ENCODE results near the gene RAPGEF5. TPM values are rescaled to one million over a fixed set of nuclear protein-coding genes. Genes with fewer than 3 reads are reported as not detected.

The RAPGEF5 gene
- total RNA-seq, 2 experiments from 2014 or later, result 1.3 to 1.5 TPM

DNA sequence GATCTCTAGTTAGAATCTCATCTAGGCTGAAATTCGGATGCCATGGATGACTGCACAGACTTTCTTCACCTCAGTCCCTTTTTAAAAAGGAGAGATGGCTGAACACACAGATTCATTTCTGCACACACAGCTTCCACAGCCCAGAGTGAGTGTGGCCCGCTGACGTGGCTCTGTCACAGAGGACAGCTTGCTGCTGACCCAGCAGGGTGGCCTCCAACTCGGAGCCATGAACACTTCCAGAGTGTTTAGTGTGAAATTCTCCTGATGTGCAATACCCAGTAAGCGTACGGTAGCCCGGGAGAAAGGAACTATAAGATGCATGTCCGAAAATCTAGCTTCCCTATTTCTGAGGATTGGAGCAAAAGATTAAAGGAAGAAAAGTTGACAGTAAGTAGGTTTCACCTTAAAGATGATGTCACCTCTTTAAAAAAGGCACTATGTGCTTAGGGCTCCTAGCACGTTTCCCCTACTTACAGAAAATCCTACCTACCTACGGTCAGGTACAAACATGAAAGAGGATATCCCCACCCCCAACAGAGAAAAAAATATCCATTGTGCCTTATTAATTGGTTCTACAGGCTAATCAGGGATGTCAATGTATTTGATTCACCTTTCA, 162.2 kb downstream of the RAPGEF5 start:
- Mint-ChIP-seq H3K27me3 (peaks cover 4% of the 10 kb centered on the region), H3K9me3 (ENCODE audit: low read depth) (no peaks in the 10 kb centered on the region), H3K27ac (no peak overlapping the region), H3K36me3 (ENCODE audit: low read depth) (no peaks in the 10 kb centered on the region), H3K4me1 (no peaks in the 10 kb centered on the region), H3K4me3 (no peak overlapping the region)
- intact Hi-C loops (cut with DNase I, micrococcal nuclease), result no loop called here
- ChIA-PET CTCF (no interaction called here), POLR2A (no interaction called here)
- DNase-seq (no peak), ATAC-seq (no peak)

- Mint-ChIP-seq H3K36me3 (ENCODE audit: low read depth) (no peaks in the 10 kb centered on the region), H3K4me3 (no peak overlapping the region), H3K27ac (no peak overlapping the region), H3K4me1 (no peaks in the 10 kb centered on the region), H3K27me3 (peaks cover 2% of the 10 kb centered on the region), H3K9me3 (ENCODE audit: low read depth) (no peaks in the 10 kb centered on the region)
- intact Hi-C loops (cut with DNase I, micrococcal nuclease), result no loop called here
- ChIA-PET CTCF (no interaction called here), POLR2A (no interaction called here)
- ATAC-seq (no peak), DNase-seq (no peak)
Measured at GRCh38 chr7:22193450-22193983, 163.4 kb downstream of the RAPGEF5 start.

DNA sequence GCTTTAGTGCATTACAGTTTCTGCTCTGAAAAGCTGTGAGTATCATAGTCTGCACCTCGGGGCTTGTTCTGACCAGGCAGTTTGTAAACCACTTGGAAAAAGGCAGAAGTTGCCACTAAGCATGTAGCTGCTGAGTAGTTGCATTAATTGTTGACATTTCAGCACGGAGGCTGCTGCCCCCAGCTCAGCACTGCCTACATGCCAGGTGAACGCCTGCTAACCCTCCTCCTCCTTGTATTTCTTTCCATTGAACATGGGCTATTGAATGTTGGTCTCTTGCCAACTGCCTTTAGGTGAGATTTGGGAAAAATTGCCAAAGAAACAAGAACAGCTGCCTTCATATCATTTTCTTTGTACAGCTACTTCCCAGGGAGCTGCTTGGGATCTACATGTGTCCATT, 164.2 kb downstream of the RAPGEF5 start:
- DNase-seq (no peak), ATAC-seq (no peak)
- intact Hi-C loops (cut with DNase I, micrococcal nuclease), result no loop called here
- no peak overlapping the region for H3K27ac Mint-ChIP-seq
- no peak overlapping the region for H3K4me3 Mint-ChIP-seq
- H3K27me3 Mint-ChIP-seq, result peaks cover 2% of the 10 kb centered on the region
- H3K4me1 Mint-ChIP-seq, result no peaks in the 10 kb centered on the region
- H3K36me3 Mint-ChIP-seq (ENCODE audit: low read depth), result no peaks in the 10 kb centered on the region
- CTCF ChIA-PET, result no interaction called here
- POLR2A ChIA-PET, result no interaction called here
- H3K9me3 Mint-ChIP-seq (ENCODE audit: low read depth), result no peaks in the 10 kb centered on the region

GRCh38 chr7:22190736-22191135, 166.2 kb downstream of the RAPGEF5 start:
- no peak overlapping the region for H3K27ac Mint-ChIP-seq
- H3K4me3 Mint-ChIP-seq, result no peak overlapping the region
- H3K4me1 Mint-ChIP-seq, result no peaks in the 10 kb centered on the region
- no peaks in the 10 kb centered on the region for H3K36me3 Mint-ChIP-seq (ENCODE audit: low read depth)
- ATAC-seq (no peak), DNase-seq (no peak)
- ChIA-PET CTCF (no interaction called here), POLR2A (no interaction called here)
- H3K27me3 Mint-ChIP-seq, result no peaks in the 10 kb centered on the region
- intact Hi-C loops (cut with DNase I, micrococcal nuclease), result no loop called here
- H3K9me3 Mint-ChIP-seq (ENCODE audit: low read depth), result no peaks in the 10 kb centered on the region

DNA sequence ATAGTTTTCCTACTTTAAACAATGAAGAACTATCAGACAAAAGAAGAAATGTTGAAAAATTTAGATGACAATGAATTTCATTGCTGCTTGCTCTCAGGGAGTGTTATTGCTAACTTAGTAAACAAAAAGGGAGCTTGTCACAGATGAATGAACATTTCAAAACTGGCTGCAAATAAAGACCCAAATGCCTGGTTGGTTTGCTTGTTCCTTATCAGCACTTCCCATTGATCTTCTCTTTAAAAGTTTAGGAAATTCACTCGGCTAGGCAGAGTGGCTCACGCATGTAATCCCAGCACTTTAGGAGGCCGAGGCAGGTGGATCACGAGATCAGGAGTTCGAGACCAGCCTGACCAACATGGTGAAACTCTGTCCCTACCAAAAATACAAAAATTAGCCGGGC, 167.2 kb downstream of the RAPGEF5 start:
- Mint-ChIP-seq H3K4me1 (no peaks in the 10 kb centered on the region), H3K4me3 (no peak overlapping the region), H3K9me3 (ENCODE audit: low read depth) (no peaks in the 10 kb centered on the region), H3K27ac (no peak overlapping the region), H3K27me3 (no peaks in the 10 kb centered on the region), H3K36me3 (ENCODE audit: low read depth) (no peaks in the 10 kb centered on the region)
- no peak for ATAC-seq
- intact Hi-C loops (cut with DNase I, micrococcal nuclease), result no loop called here
- CTCF ChIA-PET, result interaction anchor here (0.7 kb wide), 1 partner anchor 8 kb away, joined by 3 read pairs; no protein-coding TSS in a partner anchor
- POLR2A ChIA-PET, result no interaction called here
- DNase-seq, result no peak

DNA sequence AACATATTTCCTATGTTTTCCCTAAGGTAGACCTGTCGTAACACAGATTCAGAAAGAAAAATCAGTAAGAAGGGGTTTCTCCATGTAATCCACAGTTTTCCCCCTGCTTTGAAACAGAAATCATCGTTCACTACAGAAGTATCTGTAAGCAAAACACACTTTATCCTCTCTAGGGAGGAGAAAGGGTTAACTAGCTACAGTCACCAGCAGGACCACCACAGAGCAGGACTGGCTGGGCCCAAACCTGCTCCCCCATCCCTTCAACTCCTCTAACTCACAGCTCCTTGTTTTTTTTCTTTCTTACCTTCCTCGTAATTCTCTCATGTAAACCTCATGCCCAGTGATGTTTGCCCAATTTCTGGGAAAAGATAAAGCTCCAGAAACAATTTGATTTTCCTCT, 167.7 kb downstream of the RAPGEF5 start:
- Mint-ChIP-seq H3K9me3 (ENCODE audit: low read depth) (no peaks in the 10 kb centered on the region), H3K4me1 (no peaks in the 10 kb centered on the region), H3K4me3 (no peak overlapping the region), H3K27ac (no peak overlapping the region), H3K27me3 (peaks cover 2% of the 10 kb centered on the region), H3K36me3 (ENCODE audit: low read depth) (no peaks in the 10 kb centered on the region)
- ATAC-seq, result no peak
- POLR2A ChIA-PET, result no interaction called here
- DNase-seq, result no peak
- intact Hi-C loops (cut with DNase I, micrococcal nuclease), result no loop called here
- CTCF ChIA-PET, result interaction anchor here (0.7 kb wide), 1 partner anchor 9 kb away, joined by 3 read pairs; no protein-coding TSS in a partner anchor

GRCh38 chr7:22187691-22188348, 169.1 kb downstream of the RAPGEF5 start:
- no peaks in the 10 kb centered on the region for H3K9me3 Mint-ChIP-seq (ENCODE audit: low read depth)
- ATAC-seq (no peak), DNase-seq (no peak)
- POLR2A ChIA-PET, result no interaction called here
- H3K36me3 Mint-ChIP-seq (ENCODE audit: low read depth), result no peaks in the 10 kb centered on the region
- peaks cover 4% of the 10 kb centered on the region for H3K27me3 Mint-ChIP-seq
- intact Hi-C loops (cut with DNase I, micrococcal nuclease), result no loop called here
- no peaks in the 10 kb centered on the region for H3K4me1 Mint-ChIP-seq
- CTCF ChIA-PET, result no interaction called here
- no peak overlapping the region for H3K4me3 Mint-ChIP-seq
- H3K27ac Mint-ChIP-seq, result no peak overlapping the region

GRCh38 chr7:22185559-22185958, 171.4 kb downstream of the RAPGEF5 start:
- ChIA-PET CTCF (interaction anchor here (0.6 kb wide), 2 partner anchors 17 to 57 kb away, joined by 3 read pairs; no protein-coding TSS in a partner anchor), POLR2A (interaction anchor here (0.6 to 0.7 kb wide), 2 partner anchors 16 to 809 kb away, joined by 3 to 4 read pairs; no protein-coding TSS in a partner anchor)
- intact Hi-C loops (cut with DNase I, micrococcal nuclease), result no loop called here

GRCh38 chr7:22184549-22185199, 172.3 kb downstream of the RAPGEF5 start:
- DNase-seq, result no peak
- Mint-ChIP-seq H3K36me3 (ENCODE audit: low read depth) (no peaks in the 10 kb centered on the region), H3K4me3 (no peak overlapping the region), H3K27ac (no peak overlapping the region), H3K27me3 (peaks cover 9% of the 10 kb centered on the region), H3K9me3 (ENCODE audit: low read depth) (no peaks in the 10 kb centered on the region), H3K4me1 (no peaks in the 10 kb centered on the region)
- ChIA-PET POLR2A (no interaction called here), CTCF (no interaction called here)
- intact Hi-C loops (cut with DNase I, micrococcal nuclease), result no loop called here
- no peak for ATAC-seq

More at GRCh38 chr7:22185559-22185958, 171.4 kb downstream of the RAPGEF5 start:
- ATAC-seq, result no peak
- Mint-ChIP-seq H3K27me3 (peaks cover 6% of the 10 kb centered on the region), H3K4me3 (no peak overlapping the region), H3K9me3 (ENCODE audit: low read depth) (no peaks in the 10 kb centered on the region), H3K36me3 (ENCODE audit: low read depth) (no peaks in the 10 kb centered on the region), H3K27ac (no peak overlapping the region), H3K4me1 (no peaks in the 10 kb centered on the region)
- no peak for DNase-seq

- DNase-seq (no peak), ATAC-seq (no peak)
- Mint-ChIP-seq H3K27me3 (peaks cover 12% of the 10 kb centered on the region), H3K4me3 (no peak overlapping the region), H3K36me3 (ENCODE audit: low read depth) (no peaks in the 10 kb centered on the region), H3K9me3 (ENCODE audit: low read depth) (no peaks in the 10 kb centered on the region), H3K4me1 (no peaks in the 10 kb centered on the region), H3K27ac (no peak overlapping the region)
- ChIA-PET POLR2A (no interaction called here), CTCF (interaction anchor here (0.8 kb wide), 1 partner anchor 74 kb away, joined by 3 read pairs; no protein-coding TSS in a partner anchor)
- intact Hi-C loops (cut with DNase I, micrococcal nuclease), result no loop called here
Measured at GRCh38 chr7:22183522-22184280, 173.3 kb downstream of the RAPGEF5 start.

GRCh38 chr7:22182149-22182548, 174.8 kb downstream of the RAPGEF5 start:
- Mint-ChIP-seq H3K27ac (no peak overlapping the region), H3K9me3 (ENCODE audit: low read depth) (no peaks in the 10 kb centered on the region), H3K36me3 (ENCODE audit: low read depth) (no peaks in the 10 kb centered on the region), H3K27me3 (peaks cover 17% of the 10 kb centered on the region), H3K4me1 (no peaks in the 10 kb centered on the region), H3K4me3 (no peak overlapping the region)
- DNase-seq (no peak), ATAC-seq (no peak)
- intact Hi-C loops (cut with DNase I, micrococcal nuclease), result no loop called here
- ChIA-PET POLR2A (no interaction called here), CTCF (interaction anchor here (1.6 kb wide), 1 partner anchor 12 kb away, joined by 5 read pairs; no protein-coding TSS in a partner anchor)

Measured in activated CD4-positive, alpha-beta T cell treated with anti-CD3 and anti-CD28 coated beads for 36 hours (primary cell).